D721Med (cell line): Measurements from ENCODE around the gene CD86.

ENCODE experiments used
- DNase-seq: peaks from one replicate; pipeline ENCODE4 v3.0.0; 2011; ENCODE audit warnings: low spot score; ENCODE audit not compliant: insufficient read length
- FAIRE-seq: peaks from 2 replicates; lab custom pipeline; 2011; peaks lifted over from hg19 to GRCh38; lab: Jason Lieb, UNC
- CTCF ChIP-seq: IDR thresholded peaks from 2 replicates; pipeline ENCODE4 v1.5.1; 2012; ENCODE audit warnings: mild to moderate bottlenecking, control low read depth; ENCODE audit not compliant: insufficient read depth; ENCODE audit errors: missing control alignments

CD86 gene

GRCh38 chr3:122092460-122093165 lies 37.5 kb downstream of the CD86 start:
- FAIRE-seq (no peak), DNase-seq (no peak)
- TF ChIP-seq CTCF: peak; percentile 31

- DNase-seq (no peak), FAIRE-seq (no peak)
- no peak for TF ChIP-seq CTCF
Observed at GRCh38 chr3:122094125-122094524, 39.0 kb downstream of the CD86 start.

- FAIRE-seq: no peak
- DNase-seq: no peak
- TF ChIP-seq CTCF: no peak
Observed at GRCh38 chr3:122094693-122095092, 39.5 kb downstream of the CD86 start.

GRCh38 chr3:122097141-122097540 lies 42.0 kb downstream of the CD86 start:
- no peak for TF ChIP-seq CTCF
- no peak for DNase-seq

GRCh38 chr3:122098611-122099010 lies 43.4 kb downstream of the CD86 start:
- FAIRE-seq (no peak), DNase-seq (no peak)
- TF ChIP-seq CTCF: no peak

More at GRCh38 chr3:122097141-122097540, 42.0 kb downstream of the CD86 start:
- FAIRE-seq: no peak

- DNase-seq: no peak
Observed at GRCh38 chr3:122099255-122099654, 44.1 kb downstream of the CD86 start.

More at GRCh38 chr3:122099255-122099654, 44.1 kb downstream of the CD86 start:
- no peak for TF ChIP-seq CTCF
- FAIRE-seq: no peak
